Activated CD4-positive, alpha-beta T cell treated with anti-CD3 and anti-CD28 coated beads, Interleukin-2, amount 50 U/mL, for 16 hours (primary cell): Measurements from ENCODE around the gene MRPS23.

ENCODE experiments used
- DNase-seq: peaks from one replicate; pipeline ENCODE4 v3.0.0-alpha.2; 2020

MRPS23 gene

GRCh38 chr17:57834146-57834741, 15.6 kb downstream of the MRPS23 start:
- peak; percentile 19 for DNase-seq

- DNase-seq, result peak; percentile 67
These were observed 16.5 kb downstream of the MRPS23 start for GRCh38 chr17:57833179-57833939.

DNA sequence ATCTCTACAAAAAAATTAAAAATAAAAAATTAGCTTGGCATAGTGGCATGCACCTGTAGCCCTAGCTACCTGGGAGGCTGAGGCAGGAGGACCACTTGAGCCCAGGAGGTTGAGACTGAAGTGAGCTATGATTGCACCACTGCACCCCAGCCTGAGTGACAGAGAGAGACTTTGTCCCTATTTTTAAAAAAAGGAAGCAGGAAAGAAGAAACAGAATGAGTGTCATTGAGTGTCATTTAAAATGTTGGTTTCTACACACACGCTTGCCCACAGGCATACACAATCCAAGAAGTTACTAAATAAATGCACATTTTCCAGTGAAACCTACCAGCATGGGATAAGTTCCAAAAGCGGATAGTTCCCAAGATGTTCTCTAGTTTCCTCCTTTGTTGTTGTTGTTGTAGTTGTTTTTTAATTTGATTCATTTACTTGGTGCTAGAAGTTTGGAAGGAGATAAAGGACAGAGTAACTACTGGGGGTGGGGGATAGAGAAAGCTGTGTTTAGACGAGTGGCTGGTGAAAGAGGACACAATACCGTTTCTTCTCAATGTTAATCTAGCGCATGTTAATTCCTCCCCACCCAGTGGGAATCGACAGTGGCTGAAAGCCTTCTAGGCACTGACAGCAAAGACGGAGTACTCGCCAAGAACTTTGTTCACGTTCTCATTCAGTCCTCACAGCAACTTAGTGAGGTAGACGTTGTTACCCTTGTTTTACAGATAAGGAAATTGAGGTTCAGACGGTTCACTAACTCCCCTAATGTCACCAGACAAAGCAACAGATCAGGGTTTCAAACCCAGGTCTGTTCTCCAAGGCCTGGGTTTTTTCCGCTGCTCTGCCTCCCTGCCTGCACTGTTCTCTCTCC, 17.3 kb downstream of the MRPS23 start:
- DNase-seq, result no peak

DNA sequence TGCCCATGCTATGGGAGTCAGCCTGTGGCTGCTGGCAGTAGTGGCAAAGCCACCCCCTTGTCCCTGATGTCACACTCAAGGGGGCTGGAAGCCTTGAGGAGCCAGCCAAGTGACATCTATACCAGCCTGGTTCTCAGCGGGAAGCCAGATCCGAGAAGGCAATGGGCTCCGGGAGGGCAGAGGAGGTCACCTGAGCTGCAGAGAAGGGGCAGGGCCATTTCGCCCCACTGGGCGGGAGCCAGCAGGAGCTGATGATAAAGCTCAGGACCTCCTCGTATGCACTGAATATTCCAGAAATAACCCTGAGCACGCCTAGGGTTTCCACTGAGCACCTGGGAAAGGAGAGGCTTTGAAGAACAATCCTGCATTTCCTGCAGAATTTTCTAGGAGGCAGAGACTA, 19.0 kb downstream of the MRPS23 start:
- DNase-seq, result no peak

DNA sequence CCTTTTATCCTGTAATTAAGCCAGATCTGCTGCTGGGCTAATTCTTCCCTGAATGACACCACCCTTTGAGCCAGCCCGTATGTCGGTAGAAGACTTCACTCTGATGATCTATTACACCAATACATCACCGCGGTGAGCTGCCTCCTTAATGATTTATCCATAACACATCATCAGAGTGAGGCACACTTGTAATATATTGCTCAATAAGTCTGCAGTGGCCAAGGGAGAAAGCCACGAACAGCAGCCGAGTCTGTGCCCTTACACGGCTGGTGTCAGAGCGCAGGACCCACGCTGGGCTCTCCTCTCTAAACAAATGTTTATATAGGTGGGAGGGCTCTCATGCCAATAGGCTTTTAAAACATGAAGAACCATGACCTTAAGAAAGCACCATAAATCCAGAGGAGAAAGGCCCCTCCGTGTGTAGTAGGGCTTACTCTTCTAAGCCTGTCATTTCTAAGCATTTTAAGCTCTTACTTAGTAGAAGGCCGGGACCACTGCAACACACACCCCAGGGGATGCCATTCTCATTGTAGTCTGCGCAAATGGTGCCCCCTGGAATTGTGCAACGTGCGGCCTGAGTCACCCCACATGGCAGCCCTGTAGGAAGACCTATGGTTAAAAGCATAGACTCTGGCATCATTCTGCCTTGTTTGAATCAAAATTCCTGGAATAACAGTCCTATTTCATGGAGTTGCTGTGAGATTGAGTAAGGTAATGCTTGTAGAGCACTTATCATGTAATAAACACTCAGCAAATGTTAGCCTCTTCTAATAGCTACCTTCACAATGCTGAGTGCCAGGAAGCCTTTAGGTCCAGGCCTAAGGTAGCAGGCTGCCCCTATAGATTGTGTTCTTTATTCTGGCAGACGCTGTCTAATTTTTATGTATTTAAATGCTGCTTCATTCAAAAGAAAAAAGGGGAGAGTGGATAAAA, 26.1 kb downstream of the MRPS23 start:
- no peak for DNase-seq

DNA sequence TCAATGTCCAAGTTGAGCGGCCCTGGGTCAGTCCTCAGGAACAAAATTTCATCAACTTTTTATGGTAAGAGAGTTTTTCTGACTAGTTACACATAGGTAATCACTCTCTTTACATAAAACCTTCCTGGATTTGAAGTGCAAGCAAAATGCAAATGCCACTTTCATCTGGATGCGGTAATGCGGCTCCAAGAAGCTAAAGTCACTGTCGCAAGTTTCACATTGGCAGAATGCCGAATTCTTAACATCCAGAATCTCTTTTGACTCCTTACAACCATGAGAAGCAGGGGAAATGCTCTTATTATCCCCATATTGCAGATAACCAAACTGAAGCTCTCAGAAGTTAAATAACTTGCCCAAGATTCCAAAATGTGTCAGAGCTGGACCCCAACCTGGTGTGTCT, 30.0 kb downstream of the MRPS23 start:
- no peak for DNase-seq

GRCh38 chr17:57819285-57819684, 30.6 kb downstream of the MRPS23 start:
- no peak for DNase-seq

GRCh38 chr17:57818066-57818465, 31.8 kb downstream of the MRPS23 start:
- DNase-seq, result no peak

- DNase-seq, result no peak
These were observed 32.5 kb downstream of the MRPS23 start for GRCh38 chr17:57817299-57817698.

- DNase-seq, result no peak
These were observed 35.4 kb downstream of the MRPS23 start for GRCh38 chr17:57814421-57814820.

- no peak for DNase-seq
These were observed 38.1 kb downstream of the MRPS23 start for GRCh38 chr17:57811638-57812280.

DNA sequence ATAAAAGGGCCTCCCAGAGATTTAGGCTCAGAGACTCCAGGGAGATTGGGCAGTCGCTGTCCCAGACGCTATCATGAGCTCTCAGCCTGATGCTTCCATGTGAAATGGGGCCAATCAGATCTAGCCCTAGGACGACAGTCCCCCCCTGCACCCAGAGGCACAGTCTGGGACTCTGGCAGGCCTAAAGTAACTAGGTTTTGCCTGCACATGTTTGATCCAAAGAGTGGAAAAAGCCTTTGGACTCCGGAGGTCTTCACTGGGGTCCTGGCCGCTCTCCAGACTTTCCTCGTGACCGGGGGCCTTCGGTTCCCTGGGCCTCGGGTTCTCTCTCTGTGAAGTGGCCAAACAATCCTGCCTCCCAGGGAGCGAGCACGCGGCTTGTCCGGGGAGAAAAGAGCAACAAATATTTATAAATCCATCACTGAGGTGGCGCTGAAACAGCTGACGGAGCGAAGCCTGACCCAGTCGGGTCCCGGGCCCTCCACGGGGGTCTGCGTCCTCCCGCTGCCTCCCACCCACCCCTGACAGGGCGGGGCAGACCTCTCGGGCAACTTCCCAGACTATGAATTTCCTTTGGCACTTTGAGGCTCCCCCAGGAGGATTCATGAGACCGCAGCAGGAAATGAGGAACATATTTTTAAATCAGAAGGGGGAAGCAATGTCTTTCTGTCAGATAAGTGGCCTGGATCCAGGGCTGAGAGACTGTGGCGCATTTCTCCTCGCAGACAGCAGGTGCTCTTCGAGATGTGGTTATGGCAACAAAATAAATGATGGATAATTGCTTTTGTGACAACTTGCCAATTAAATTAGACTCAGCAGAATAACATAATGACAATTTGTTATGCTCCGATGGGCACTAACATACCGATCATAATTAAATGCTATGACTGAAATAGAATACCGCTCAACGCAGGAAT, 38.9 kb downstream of the MRPS23 start:
- DNase-seq, result no peak

DNA sequence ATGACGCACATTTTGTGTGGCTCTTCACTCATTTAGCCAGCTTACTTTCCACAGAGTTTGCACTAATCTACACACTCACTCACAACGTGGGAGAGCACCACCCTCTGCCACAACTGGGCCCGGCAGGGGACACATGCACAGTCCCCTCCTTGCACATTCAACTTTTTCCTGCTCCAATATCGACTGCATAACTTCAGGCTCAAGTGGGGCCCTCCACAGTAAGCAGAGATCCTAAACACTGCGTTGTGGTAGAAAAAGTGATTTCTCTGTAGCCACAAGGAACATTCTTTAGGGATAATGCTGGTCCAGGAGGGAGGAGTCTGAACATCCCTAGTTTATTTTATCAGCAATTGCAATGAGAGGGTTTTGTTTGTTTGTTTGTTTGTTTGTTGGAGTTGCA, 40.0 kb downstream of the MRPS23 start:
- DNase-seq, result no peak

- DNase-seq, result no peak
These were observed 41.0 kb downstream of the MRPS23 start for GRCh38 chr17:57808882-57809281.

DNA sequence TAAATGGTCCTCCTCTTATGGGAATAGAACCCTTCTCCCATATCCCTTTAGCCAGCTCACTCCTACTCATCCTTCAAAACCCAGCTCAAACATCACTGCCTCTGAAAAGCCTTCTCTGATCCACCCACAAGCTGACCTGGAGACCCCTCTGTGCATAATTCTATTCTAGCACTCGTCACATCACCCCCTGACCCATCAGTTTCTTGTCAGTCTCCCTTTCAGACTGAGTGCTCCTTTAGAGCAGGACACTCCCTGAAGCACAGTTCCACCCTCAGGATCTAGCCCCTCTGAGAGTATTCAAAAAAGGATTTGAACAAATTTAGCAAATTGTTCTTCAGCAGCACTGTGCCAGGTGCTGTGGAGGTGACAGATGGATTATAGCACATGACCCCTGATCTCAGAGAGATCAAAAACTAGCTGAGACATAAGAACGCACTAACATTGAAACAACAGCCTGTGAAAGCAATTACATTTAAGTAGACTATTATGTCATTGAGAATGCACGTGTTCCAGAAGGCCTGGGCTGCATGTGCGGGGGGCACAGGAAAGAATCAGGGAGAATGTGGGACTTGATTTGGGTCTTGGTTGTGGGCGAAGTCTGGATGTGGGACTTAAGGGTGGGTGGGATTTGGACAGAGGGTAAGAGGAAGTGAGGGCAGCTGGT, 43.5 kb downstream of the MRPS23 start:
- no peak for DNase-seq

GRCh38 chr17:57803021-57803420, 46.8 kb downstream of the MRPS23 start:
- DNase-seq, result no peak

DNA sequence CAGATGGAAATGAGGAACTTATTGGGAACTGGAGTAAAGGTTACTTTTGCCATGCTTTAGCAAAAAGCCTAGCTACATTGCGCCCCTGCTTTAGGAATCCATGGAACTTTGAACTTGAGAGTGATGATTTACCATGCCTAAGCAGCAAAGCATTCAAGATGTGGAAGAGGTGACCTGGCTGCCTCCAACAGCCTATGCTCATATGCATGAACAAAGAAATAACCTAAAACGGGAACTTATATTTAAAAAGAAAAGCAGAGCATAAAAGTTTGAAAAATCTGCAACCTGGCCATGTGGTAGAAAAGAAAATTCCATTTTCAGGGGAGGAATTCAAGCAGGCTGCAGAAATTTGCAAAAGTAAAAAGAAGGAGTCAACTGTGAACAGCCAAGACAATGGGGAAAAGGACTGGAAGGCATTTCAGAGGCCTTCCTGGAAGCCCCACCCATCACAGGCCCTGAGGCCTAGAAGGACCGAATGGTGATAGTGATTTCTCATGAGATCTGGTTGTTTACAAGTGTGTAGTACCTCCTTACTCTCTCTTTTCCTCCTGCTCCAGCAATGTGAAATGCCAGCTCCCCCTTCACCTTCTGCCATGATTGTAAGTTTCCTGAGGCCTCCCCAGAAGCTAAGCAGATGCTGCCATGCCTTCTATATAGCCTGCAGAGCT, 48.7 kb downstream of the MRPS23 start:
- DNase-seq, result no peak

GRCh38 chr17:57794841-57795240, 55.0 kb downstream of the MRPS23 start:
- DNase-seq, result no peak

DNA sequence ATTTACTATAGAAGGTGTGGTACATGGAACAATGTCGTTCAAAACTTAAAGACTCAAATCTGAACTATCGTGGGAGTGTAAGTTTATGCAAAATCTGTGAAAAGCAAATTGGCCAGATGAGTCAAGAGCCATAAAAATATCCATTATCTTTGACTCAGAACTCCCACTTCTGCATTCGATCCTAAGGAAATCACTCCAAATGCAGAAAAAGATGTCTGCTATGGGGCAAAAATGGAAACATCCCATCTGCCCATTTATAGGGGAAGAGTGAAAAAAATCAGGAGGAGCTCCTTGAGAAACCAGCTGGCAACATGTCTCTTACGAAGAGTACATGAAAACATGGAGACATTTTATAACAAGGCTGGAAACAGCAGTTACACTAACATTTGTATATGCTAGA, 61.1 kb downstream of the MRPS23 start:
- no peak for DNase-seq

GRCh38 chr17:57785022-57785421, 64.8 kb downstream of the MRPS23 start:
- DNase-seq, result no peak
